MM.1S (cell line): ENCODE data around the gene HASPIN.

Source experiments
- DNase-seq: peaks from one replicate; pipeline ENCODE4 v3.0.0-alpha.2; 2015
- H2AFZ ChIP-seq: fragments of 300-600 bp; sonication (generic); 2 replicates; pipeline ENCODE4 v1.6.0; 2016; ENCODE audit warnings: antibody characterized with exemption, low read length
- H3F3A ChIP-seq: fragments of 300-600 bp; sonication (generic); 2 replicates; pipeline ENCODE4 v1.6.1; 2016; ENCODE audit warnings: mild to moderate bottlenecking, antibody characterized with exemption, low read length, moderate library complexity, mixed read lengths; ENCODE audit not compliant: insufficient read depth
- H3K27ac ChIP-seq: fragments of 300-600 bp; sonication (generic); 2 replicates; pipeline ENCODE4 v1.5.1; 2016; ENCODE audit warnings: mild to moderate bottlenecking, low read length
- H3K27me3 ChIP-seq: fragments of 300-600 bp; sonication (generic); replicated peaks from 2 replicates; pipeline ENCODE4 v1.6.0; 2016; ENCODE audit warnings: low read length; ENCODE audit not compliant: insufficient read depth
- H3K36me3 ChIP-seq: fragments of 300-600 bp; sonication (generic); replicated peaks from 2 replicates; pipeline ENCODE4 v1.6.1; 2016; ENCODE audit warnings: mild to moderate bottlenecking, low read length, mixed read lengths; ENCODE audit not compliant: insufficient read depth
- H3K4me1 ChIP-seq: fragments of 300-600 bp; sonication (generic); 2 replicates; pipeline ENCODE4 v1.6.1; 2016; ENCODE audit warnings: low read length, mixed read lengths
- H3K4me2 ChIP-seq: fragments of 300-600 bp; sonication (generic); 2 replicates; pipeline ENCODE4 v1.6.0; 2016; ENCODE audit warnings: low read depth, low read length
- H3K4me3 ChIP-seq: fragments of 300-600 bp; sonication (generic); 2 replicates; pipeline ENCODE4 v1.5.1; 2016; ENCODE audit warnings: low read length, mixed read lengths
- H3K79me2 ChIP-seq: fragments of 300-600 bp; sonication (generic); 2 replicates; pipeline ENCODE4 v1.6.1; 2016; ENCODE audit warnings: mixed run types, low read length, mixed read lengths
- H3K9ac ChIP-seq: fragments of 300-600 bp; sonication (generic); 2 replicates; pipeline ENCODE4 v1.6.1; 2016; ENCODE audit warnings: low read length, mixed read lengths
- H3K9me2 ChIP-seq: fragments of 300-600 bp; sonication (generic); replicated peaks from 2 replicates; pipeline ENCODE4 v1.6.1; 2016; ENCODE audit warnings: mild to moderate bottlenecking, low read length, mixed read lengths; ENCODE audit not compliant: insufficient read depth
- H3K9me3 ChIP-seq: fragments of 300-600 bp; sonication (generic); replicated peaks from 2 replicates; pipeline ENCODE4 v1.6.1; 2016; ENCODE audit warnings: mild to moderate bottlenecking, low read length, mixed read lengths; ENCODE audit not compliant: insufficient read depth
- H4K20me1 ChIP-seq: fragments of 300-600 bp; sonication (generic); 2 replicates; pipeline ENCODE4 v1.6.1; 2016; ENCODE audit warnings: mild to moderate bottlenecking, low read length, moderate library complexity, mixed read lengths; ENCODE audit not compliant: insufficient read depth
- EZH2 ChIP-seq: fragments of 300-600 bp; sonication (generic); optimal IDR thresholded peaks from 2 replicates; pipeline ENCODE3; 2017; ENCODE audit warnings: low read depth, mild to moderate bottlenecking, antibody characterized with exemption, low read length, mixed read lengths
- EZH2phosphoT487 ChIP-seq: fragments of 300-600 bp; sonication (generic); IDR thresholded peaks from 2 replicates; pipeline ENCODE4 v1.6.1; 2018; ENCODE audit warnings: antibody characterized with exemption, low read length
- TF ChIP-seq, protein P1 (sequence below): fragments of 300-600 bp; sonication (generic); IDR thresholded peaks from 2 replicates; pipeline ENCODE4 v1.5.1; 2016; ENCODE audit warnings: antibody characterized with exemption, low read length, mixed read lengths

The HASPIN gene

DNA sequence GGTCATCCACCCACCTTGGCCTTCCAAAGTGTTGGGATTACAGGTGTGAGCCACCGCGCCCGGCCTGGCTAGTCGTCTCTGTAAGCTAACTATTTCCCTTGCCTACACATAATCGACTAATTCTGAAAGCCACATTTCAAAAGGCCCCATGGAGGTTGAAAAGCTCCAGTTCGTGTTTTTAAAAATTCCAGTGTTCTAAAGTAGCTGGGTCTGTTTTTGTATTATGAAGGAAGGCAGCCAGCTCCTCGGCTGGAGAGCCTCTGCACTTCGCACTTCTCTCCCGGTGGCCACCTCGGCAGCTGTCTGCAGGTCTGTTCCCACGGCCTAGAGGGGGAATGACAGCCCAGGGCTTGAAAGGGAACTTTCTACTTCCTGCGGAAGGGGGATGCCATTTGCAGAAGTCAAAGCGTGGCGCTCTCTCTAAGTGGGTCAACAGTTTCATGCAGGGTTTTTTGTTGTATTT lies 16.9 kb downstream of the HASPIN start:
- Histone ChIP-seq H3K9ac (no peak overlapping the region), H3K27ac (no peak overlapping the region), H3K79me2 (no peaks in the 10 kb centered on the region), H3K36me3 (no peaks in the 10 kb centered on the region), H3K27me3 (no peaks in the 10 kb centered on the region), H3K9me2 (no peaks in the 10 kb centered on the region), H3K4me2 (no peak overlapping the region), H3K4me3 (no peak overlapping the region), H2AFZ (no peak overlapping the region), H3F3A (no peaks in the 10 kb centered on the region), H3K4me1 (no peaks in the 10 kb centered on the region), H4K20me1 (no peaks in the 10 kb centered on the region), H3K9me3 (no peaks in the 10 kb centered on the region)
- TF ChIP-seq EZH2 = no peak
- TF ChIP-seq, protein P1, sequence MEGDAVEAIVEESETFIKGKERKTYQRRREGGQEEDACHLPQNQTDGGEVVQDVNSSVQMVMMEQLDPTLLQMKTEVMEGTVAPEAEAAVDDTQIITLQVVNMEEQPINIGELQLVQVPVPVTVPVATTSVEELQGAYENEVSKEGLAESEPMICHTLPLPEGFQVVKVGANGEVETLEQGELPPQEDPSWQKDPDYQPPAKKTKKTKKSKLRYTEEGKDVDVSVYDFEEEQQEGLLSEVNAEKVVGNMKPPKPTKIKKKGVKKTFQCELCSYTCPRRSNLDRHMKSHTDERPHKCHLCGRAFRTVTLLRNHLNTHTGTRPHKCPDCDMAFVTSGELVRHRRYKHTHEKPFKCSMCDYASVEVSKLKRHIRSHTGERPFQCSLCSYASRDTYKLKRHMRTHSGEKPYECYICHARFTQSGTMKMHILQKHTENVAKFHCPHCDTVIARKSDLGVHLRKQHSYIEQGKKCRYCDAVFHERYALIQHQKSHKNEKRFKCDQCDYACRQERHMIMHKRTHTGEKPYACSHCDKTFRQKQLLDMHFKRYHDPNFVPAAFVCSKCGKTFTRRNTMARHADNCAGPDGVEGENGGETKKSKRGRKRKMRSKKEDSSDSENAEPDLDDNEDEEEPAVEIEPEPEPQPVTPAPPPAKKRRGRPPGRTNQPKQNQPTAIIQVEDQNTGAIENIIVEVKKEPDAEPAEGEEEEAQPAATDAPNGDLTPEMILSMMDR = no peak
- TF ChIP-seq EZH2phosphoT487 = no peak
- DNase-seq = no peak

DNA sequence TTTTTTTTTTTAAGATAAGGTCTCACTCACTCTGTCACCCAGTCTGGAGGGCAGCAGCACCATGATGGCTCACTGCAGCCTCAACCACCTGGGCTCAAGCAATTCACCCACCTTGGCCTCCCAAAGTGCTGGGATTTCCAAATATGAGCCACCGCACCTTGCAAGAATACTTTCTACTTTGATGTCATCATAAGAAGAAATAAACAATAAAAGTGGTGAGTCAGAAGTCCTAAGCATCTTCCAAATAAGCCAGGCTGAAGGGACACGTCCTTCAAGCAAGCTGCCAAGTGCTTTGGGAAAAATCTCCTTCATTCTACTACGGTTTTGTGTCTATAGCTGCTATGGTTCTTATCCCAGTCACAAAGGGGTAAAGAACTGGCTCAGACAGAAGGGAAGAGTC lies 20.3 kb downstream of the HASPIN start:
- no peak overlapping the region for H3K9ac ChIP-seq
- no peak overlapping the region for H3K27ac ChIP-seq
- H2AFZ ChIP-seq = no peak overlapping the region

DNA sequence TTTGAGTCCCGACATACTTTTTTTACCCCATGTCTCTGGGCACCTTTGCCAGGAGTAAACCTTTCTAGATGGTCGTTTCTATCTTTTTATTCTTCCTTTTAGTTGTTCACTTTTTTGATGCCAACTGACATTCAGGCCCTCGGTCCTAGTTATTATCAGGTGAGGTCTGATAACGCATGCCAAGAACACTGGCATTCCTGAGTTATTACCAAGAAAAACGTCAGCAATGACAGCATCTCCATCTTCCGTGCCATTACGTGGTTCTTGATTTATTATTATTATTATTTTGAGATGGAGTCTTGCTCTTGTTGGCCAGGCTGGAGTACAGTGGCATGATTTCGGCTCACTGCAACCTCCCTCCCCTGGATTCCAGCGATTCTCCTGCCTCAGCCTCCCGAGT lies 21.4 kb downstream of the HASPIN start:
- Histone ChIP-seq H3K27ac (no peak overlapping the region), H3K9me3 (no peaks in the 10 kb centered on the region), H3K27me3 (no peaks in the 10 kb centered on the region), H3K4me2 (no peak overlapping the region), H3K79me2 (no peaks in the 10 kb centered on the region), H3K9ac (no peak overlapping the region), H3K9me2 (no peaks in the 10 kb centered on the region), H4K20me1 (no peaks in the 10 kb centered on the region), H3K36me3 (no peaks in the 10 kb centered on the region), H3K4me3 (no peak overlapping the region), H3F3A (no peaks in the 10 kb centered on the region), H3K4me1 (no peaks in the 10 kb centered on the region), H2AFZ (no peak overlapping the region)
- TF ChIP-seq EZH2phosphoT487 (no peak), EZH2 (no peak)
- TF ChIP-seq, protein P1 = no peak
- no peak for DNase-seq

More for the DNA sequence above, 20.3 kb downstream of the HASPIN start:
- Histone ChIP-seq H4K20me1 (no peaks in the 10 kb centered on the region), H3K27me3 (no peaks in the 10 kb centered on the region), H3K79me2 (no peaks in the 10 kb centered on the region), H3K9me2 (no peaks in the 10 kb centered on the region), H3F3A (no peaks in the 10 kb centered on the region), H3K4me1 (no peaks in the 10 kb centered on the region), H3K4me3 (no peak overlapping the region), H3K36me3 (no peaks in the 10 kb centered on the region), H3K4me2 (no peak overlapping the region), H3K9me3 (no peaks in the 10 kb centered on the region)
- DNase-seq = no peak
- TF ChIP-seq EZH2 = no peak
- TF ChIP-seq EZH2phosphoT487 = no peak
- TF ChIP-seq, protein P1 = no peak
